ENCODE results near the gene C16orf54. TPM values are rescaled to one million over a fixed set of nuclear protein-coding genes. Genes with fewer than 3 reads are reported as not detected.

The C16orf54 gene
- total and polyA plus RNA-seq, 2 of the 4 experiments (the other 2 are of a cell fraction), result not detected

DNA sequence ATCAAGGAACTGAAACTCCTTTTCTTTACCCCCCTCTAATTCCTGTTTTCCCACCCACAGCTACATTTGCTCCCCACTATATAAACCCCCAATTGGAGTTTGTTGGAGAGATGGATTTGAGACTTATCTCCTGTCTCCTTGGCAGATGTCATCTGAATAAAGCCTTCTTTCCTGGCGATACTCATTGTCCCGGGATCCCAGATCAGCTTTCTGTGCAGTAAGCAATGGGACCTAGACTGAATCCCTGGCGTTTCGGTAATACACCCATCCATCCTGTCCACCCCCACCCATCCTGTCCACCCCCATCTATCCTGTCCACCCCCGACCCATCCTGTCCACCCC lies 44.6 kb downstream of the C16orf54 start:
- no peak overlapping the region for H4K5ac ChIP-seq (ENCODE audit: low read depth, low read length)
- H2BK15ac ChIP-seq (ENCODE audit: low read depth, low read length), result no peak overlapping the region
- 85% methylated on average over 4 of the region's 5 CpGs; no CpG with 5 or more reads in 1 of the 2 experiments for WGBS, 2 experiments (ENCODE audit: extremely low coverage in 2 of 2, insufficient read length in 1 of 2)
- no peak overlapping the region for H3K56ac ChIP-seq (ENCODE audit: extremely low read depth, insufficient read depth, low read length)
- in situ Hi-C loops (cut with MboI; ENCODE audit: low sequenced_read_pairs) (no loop called here), dilution Hi-C loops (cut with HindIII; ENCODE audit: low sequenced_read_pairs, unreplicated experiment) (no loop called here), intact Hi-C loops (cut with micrococcal nuclease) (loop anchor here (2.0 kb wide), 3 partner anchors 28 to 320 kb away; partner anchors contain the start of gene KIF22)
- no peak overlapping the region for H3K14ac ChIP-seq (replicated peaks; ENCODE audit: low read depth, low read length)
- no peak for TF ChIP-seq MAZ (IDR thresholded peaks at IDR 0.05; ENCODE audit: borderline replicate concordance, low read depth, low read length)
- no peak for TF ChIP-seq MXI1 (IDR thresholded peaks at IDR 0.05; ENCODE audit: borderline replicate concordance, low read depth, low read length)
- H3K36me3 ChIP-seq (ENCODE audit: control insufficient read depth, insufficient read depth, low read length), result no peaks in the 10 kb centered on the region
- H2AFZ ChIP-seq (replicated peaks; ENCODE audit: low read length, poor library complexity), result no peak overlapping the region
- no peak overlapping the region for H2AK9ac ChIP-seq (replicated peaks; ENCODE audit: low read depth, low read length, poor library complexity)
- H4K91ac ChIP-seq (ENCODE audit: insufficient read depth, low read depth, low read length), result no peak overlapping the region
- no peak overlapping the region for H3K18ac ChIP-seq (ENCODE audit: low read depth, low read length)
- H3K79me1 ChIP-seq (ENCODE audit: low read depth in 1 of 2, low read length in 2 of 2), result no peaks in the 10 kb centered on the region
- no peaks in the 10 kb centered on the region for H3K4me1 ChIP-seq (ENCODE audit: control insufficient read depth, insufficient read depth, low read length)
- H3K9ac ChIP-seq (ENCODE audit: low read depth, low read length), result no peak overlapping the region
- H4K20me1 ChIP-seq (ENCODE audit: insufficient read depth, low read length), result no peaks in the 10 kb centered on the region
- no peak overlapping the region for H2AK5ac ChIP-seq (ENCODE audit: low read depth, low read length)
- CTCF ChIA-PET, result interaction anchor here (0.8 to 1.7 kb wide), 3 partner anchors 17 to 116 kb away, joined by 3 to 5 read pairs (median 3); no protein-coding TSS in a partner anchor
- H3K23ac ChIP-seq (ENCODE audit: low read depth, low read length), result no peak overlapping the region
- no TSS peak for BruUV-seq (replicated peaks)
- no peaks in the 10 kb centered on the region for H3K9me3 ChIP-seq (ENCODE audit: control insufficient read depth, insufficient read depth, low read length)
- no peak overlapping the region for H2BK20ac ChIP-seq (ENCODE audit: low read depth, low read length)
- H3K27ac ChIP-seq (ENCODE audit: insufficient read depth, low read length), result no peak overlapping the region
- POLR2A ChIA-PET (ENCODE audit: unreplicated experiment), result interaction anchor here (1.0 kb wide), 1 partner anchor 147 kb away, joined by 3 read pairs; no protein-coding TSS in a partner anchor
- ATAC-seq (ENCODE audit: low read depth), result no peak
- no peak for DNase-seq
- H3K27me3 ChIP-seq (ENCODE audit: control insufficient read depth, insufficient read depth, low read length), result peaks cover 10% of the 10 kb centered on the region; the same call in 1 of the 2 replicates
- no peak overlapping the region for H3K4ac ChIP-seq (ENCODE audit: low read depth, low read length)
- H3K9me1 ChIP-seq (ENCODE audit: insufficient read depth, low read length), result no peaks in the 10 kb centered on the region
- H2BK120ac ChIP-seq (ENCODE audit: low read depth, low read length), result no peak overlapping the region
- no peak overlapping the region for H3K4me2 ChIP-seq (ENCODE audit: low read depth, low read length)
- no peak overlapping the region for H2BK5ac ChIP-seq (ENCODE audit: low read depth, low read length, poor library complexity, severe bottlenecking)
- H3K4me3 ChIP-seq (ENCODE audit: insufficient read depth, low read depth, low read length), result no peak overlapping the region
- no peak overlapping the region for H4K8ac ChIP-seq (ENCODE audit: low read depth in 2 of 2, low read length in 2 of 2)

Measured in IMR-90 (cell line).